Epidermal melanocyte (primary cell): Measurements from ENCODE around the gene MALAT1.

Experiments used
- DNase-seq: peaks from one replicate; pipeline ENCODE4 v3.0.0; 2011; ENCODE audit warnings: low spot score; ENCODE audit not compliant: insufficient read length

MALAT1 gene

DNA sequence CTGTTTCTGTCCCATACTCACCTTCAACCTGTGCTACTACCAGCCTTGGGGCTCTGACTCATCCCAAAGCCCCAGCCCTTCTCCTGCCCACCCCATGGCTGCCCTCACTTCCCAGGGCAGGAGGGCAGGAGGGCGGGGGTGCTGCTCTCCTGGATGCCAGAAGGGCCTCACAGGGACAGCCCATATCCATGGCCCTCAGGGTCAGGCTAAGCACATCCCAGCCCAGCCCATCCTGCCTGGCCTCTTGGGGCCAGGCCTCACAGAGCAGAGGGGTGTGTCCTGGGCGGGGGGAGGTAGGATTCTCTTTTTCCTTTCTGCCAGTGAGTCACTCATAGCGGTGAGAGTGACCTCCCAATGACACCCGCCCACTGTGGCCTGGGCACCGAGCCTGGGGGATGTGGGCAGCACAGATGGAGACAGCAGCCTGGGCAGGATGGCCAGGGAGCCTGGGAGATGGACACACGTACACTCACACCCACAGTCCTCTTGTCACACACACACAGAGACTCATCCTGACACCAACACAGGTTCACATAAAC, 56.9 kb downstream of the MALAT1 start:
- no peak for DNase-seq
